ENCODE results near the gene RUFY4.
"Not testable (repeated sequence)": the region's sequence is repeated elsewhere in the genome, so short reads cannot be mapped to it uniquely, and the experiment has no call there.

- TF ChIP-seq POLR2A (IDR thresholded peaks at IDR 0.05; ENCODE audit: low read length); GATA1 (IDR thresholded peaks at IDR 0.05; ENCODE audit: low read depth, low read length): not testable (repeated sequence)
Observed at GRCh38 chr2:218044599-218044998, 24.5 kb upstream of the RUFY4 start.

Measured in erythroblast (primary cell).